Colonic mucosa (tissue), 4 donors: ENCODE measurements around the gene SAMSN1. TPM values are rescaled to one million over a fixed set of nuclear protein-coding genes. Genes with fewer than 3 reads are reported as not detected.

ENCODE experiments used
- DNase-seq: peaks from one replicate; pipeline ENCODE4 v3.0.0-alpha.2; 2020
- H3K27ac ChIP-seq: fragments of 200-600 bp; one replicate; pipeline ENCODE4 v1.8.0; 2021
- H3K27me3 ChIP-seq: fragments of 200-600 bp; one replicate; pipeline ENCODE4 v1.8.0; 2021
- H3K36me3 ChIP-seq: fragments of 200-600 bp; one replicate; pipeline ENCODE4 v1.8.0; 2021
- H3K4me1 ChIP-seq: fragments of 200-600 bp; one replicate; pipeline ENCODE4 v1.8.0; 2021; ENCODE audit warnings: mild to moderate bottlenecking
- H3K4me3 ChIP-seq: fragments of 200-600 bp; one replicate; pipeline ENCODE4 v1.8.0; 2021
- H3K9ac ChIP-seq, 2 donors: one replicate each; pipeline ENCODE4 v1.7.0; 2013; ENCODE audit warnings: control low read depth in 2 of 2, low read depth in 2 of 2, low read length in 2 of 2
- H3K9me3 ChIP-seq: fragments of 200-600 bp; one replicate; pipeline ENCODE4 v1.8.0; 2021
- CTCF ChIP-seq: fragments of 200-600 bp; IDR thresholded peaks from one replicate; pipeline ENCODE4 v1.8.0; 2022; ENCODE audit warnings: antibody characterized with exemption, mild to moderate bottlenecking
- intact Hi-C: fragments of 100-400 bp; cut with DNase I; formaldehyde crosslinking; loops from one replicate; pipeline ENCODE4 v1.14.1; 2022
- total RNA-seq, 2 donors: library from RNA; stranded (reverse); fragmentation: NEBNext Ultra II Directional in 1 of 2; extraction: Animal tissue kit (Norgen Biotek cat#: 25700) in 1 of 2; gene quantifications; one replicate each; pipeline ENCODE4 v1.2.1, GENCODE V29; 2021
- donor health status: healthy.
- donor health status: DM: no; HTN: no; CAD: no.
- donor health status: DM: no; HTN: no; CAD: no.

Gene SAMSN1
- total RNA-seq, 2 donors from 2014 or later, result 2.5 to 5.1 TPM

- no peak for DNase-seq
- Histone ChIP-seq H3K9ac (no peak overlapping the region), H3K27me3 (no peaks in the 10 kb centered on the region), H3K27ac (no peak overlapping the region), H3K9me3 (no peaks in the 10 kb centered on the region), H3K4me1 (no peaks in the 10 kb centered on the region), H3K36me3 (no peaks in the 10 kb centered on the region), H3K4me3 (no peak overlapping the region)
- no peak for TF ChIP-seq CTCF
- intact Hi-C loops, result no loop called here
Observed at GRCh38 chr21:14572204-14572780, 26.2 kb upstream of the SAMSN1 start.

GRCh38 chr21:14569868-14570267 lies 23.8 kb upstream of the SAMSN1 start:
- H3K4me1 ChIP-seq, result no peaks in the 10 kb centered on the region
- H3K27ac ChIP-seq, result no peak overlapping the region
- DNase-seq, result no peak
- intact Hi-C loops, result no loop called here
- no peaks in the 10 kb centered on the region for H3K27me3 ChIP-seq
- H3K9me3 ChIP-seq, result no peaks in the 10 kb centered on the region
- no peak overlapping the region for H3K4me3 ChIP-seq
- H3K9ac ChIP-seq, result no peak overlapping the region
- no peak for TF ChIP-seq CTCF
- no peaks in the 10 kb centered on the region for H3K36me3 ChIP-seq

GRCh38 chr21:14569026-14569621 lies 23.0 kb upstream of the SAMSN1 start:
- TF ChIP-seq CTCF, result no peak
- no peak for DNase-seq
- H3K36me3 ChIP-seq, result no peaks in the 10 kb centered on the region
- H3K27ac ChIP-seq, result no peak overlapping the region
- no peaks in the 10 kb centered on the region for H3K4me1 ChIP-seq
- intact Hi-C loops, result no loop called here
- H3K4me3 ChIP-seq, result no peak overlapping the region
- H3K9ac ChIP-seq, result no peak overlapping the region
- no peaks in the 10 kb centered on the region for H3K27me3 ChIP-seq
- H3K9me3 ChIP-seq, result no peaks in the 10 kb centered on the region

DNA sequence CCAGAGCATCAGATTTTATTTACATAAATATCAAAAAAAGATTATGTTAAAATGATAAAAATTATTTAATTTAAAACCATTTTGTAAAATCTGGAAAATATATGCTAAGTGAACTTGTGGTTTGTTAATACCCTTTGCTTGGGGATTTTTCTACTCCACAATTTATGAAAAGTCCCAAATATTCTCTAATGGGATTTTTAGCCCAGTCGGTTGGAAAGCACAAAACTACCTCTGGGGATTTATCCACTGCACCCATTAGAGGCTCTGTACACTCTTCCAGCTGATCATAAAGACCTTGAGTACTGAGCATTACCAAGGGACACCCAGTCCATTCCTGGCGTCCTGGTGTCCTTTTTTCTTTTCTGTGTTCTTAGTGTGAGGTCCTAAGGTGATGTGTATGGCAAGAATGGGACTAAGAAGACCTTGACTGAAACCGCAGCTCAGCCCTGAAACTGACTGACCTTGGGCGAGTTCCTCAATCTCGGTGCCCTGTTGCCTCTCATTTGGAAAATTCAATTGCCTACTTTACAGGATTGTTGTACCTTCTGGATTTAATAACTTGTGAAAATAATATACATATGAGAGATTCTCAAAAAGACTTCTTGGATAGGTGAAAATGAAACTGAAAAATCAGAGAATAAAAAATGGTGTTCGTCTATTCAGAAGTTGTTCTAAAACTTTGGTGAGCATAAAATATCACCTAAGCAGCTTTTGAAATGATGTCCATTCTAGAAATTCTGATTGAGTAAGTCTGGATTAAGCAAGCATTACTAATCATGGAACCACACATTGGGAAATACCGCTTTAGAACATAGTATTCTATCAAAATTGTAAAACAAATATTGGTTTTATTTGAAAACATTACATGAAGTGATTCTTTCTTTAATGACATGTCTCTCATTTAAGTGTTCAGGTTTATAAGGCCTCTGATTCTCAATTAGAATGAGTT lies 21.5 kb upstream of the SAMSN1 start:
- Histone ChIP-seq H3K4me3 (no peak overlapping the region), H3K36me3 (no peaks in the 10 kb centered on the region), H3K27me3 (no peaks in the 10 kb centered on the region), H3K9me3 (no peaks in the 10 kb centered on the region), H3K9ac (no peak overlapping the region), H3K4me1 (no peaks in the 10 kb centered on the region), H3K27ac (no peak overlapping the region)
- intact Hi-C loops, result no loop called here
- TF ChIP-seq CTCF, result no peak
- no peak for DNase-seq

GRCh38 chr21:14566894-14567293 lies 20.8 kb upstream of the SAMSN1 start:
- Histone ChIP-seq H3K9ac (no peak overlapping the region), H3K36me3 (no peaks in the 10 kb centered on the region), H3K27me3 (no peaks in the 10 kb centered on the region), H3K27ac (no peak overlapping the region), H3K4me3 (no peak overlapping the region), H3K9me3 (no peaks in the 10 kb centered on the region), H3K4me1 (no peaks in the 10 kb centered on the region)
- TF ChIP-seq CTCF, result no peak
- intact Hi-C loops, result no loop called here
- DNase-seq, result no peak
